Neural cell (in vitro differentiated cells): Measurements from ENCODE around the gene RAB6A. TPM values are rescaled to one million over a fixed set of nuclear protein-coding genes. Genes with fewer than 3 reads are reported as not detected.

Experiments
- H2AFZ ChIP-seq: fragments of 200-600, 300-800 bp; sonication (generic), shearing (Covaris generic); 2 replicates; pipeline ENCODE4 v1.6.0; 2014; ENCODE audit warnings: low read depth, mild to moderate bottlenecking, antibody characterized with exemption, low read length, moderate library complexity
- H3F3A ChIP-seq: fragments of 200-600 bp; shearing (Covaris generic); 2 replicates; pipeline ENCODE4 v1.6.1; 2016; ENCODE audit warnings: mild to moderate bottlenecking, moderate library complexity, mixed read lengths, antibody characterized with exemption, low read length; ENCODE audit not compliant: insufficient read depth, poor library complexity, severe bottlenecking
- H3K27ac ChIP-seq: fragments of 200-600, 300-800 bp; sonication (generic), shearing (Covaris generic); 2 replicates; pipeline ENCODE4 v1.5.1; 2014; ENCODE audit warnings: mild to moderate bottlenecking, low read length, moderate library complexity
- H3K27me3 ChIP-seq: fragments of 300-800, 200-600 bp; sonication (generic), shearing (Covaris generic); 2 replicates; pipeline ENCODE4 v1.6.0; 2014; ENCODE audit warnings: mild to moderate bottlenecking, low read depth, low read length, moderate library complexity; ENCODE audit not compliant: insufficient read depth
- H3K36me3 ChIP-seq: fragments of 300-800, 200-600 bp; sonication (generic), shearing (Covaris generic); 2 replicates; pipeline ENCODE4 v1.5.1; 2014; ENCODE audit warnings: mild to moderate bottlenecking, antibody characterized with exemption, low read length, moderate library complexity; ENCODE audit not compliant: insufficient read depth
- H3K4me2 ChIP-seq: fragments of 300-800, 200-600 bp; sonication (generic), shearing (Covaris generic); 2 replicates; pipeline ENCODE4 v1.6.0; 2014; ENCODE audit warnings: mild to moderate bottlenecking, low read length
- H3K4me3 ChIP-seq: fragments of 300-800, 200-600 bp; sonication (generic), shearing (Covaris generic); 2 replicates; pipeline ENCODE4 v1.5.1; 2014; ENCODE audit warnings: mild to moderate bottlenecking, low read length, moderate library complexity
- H3K79me2 ChIP-seq: fragments of 200-600 bp; shearing (Covaris generic); replicated peaks from 2 replicates; pipeline ENCODE4 v1.6.0; 2014; ENCODE audit warnings: mild to moderate bottlenecking, low read length, moderate library complexity; ENCODE audit not compliant: insufficient read depth
- H3K9ac ChIP-seq: fragments of 300-800, 200-600 bp; sonication (generic), shearing (Covaris generic); 2 replicates; pipeline ENCODE4 v1.6.1; 2016; ENCODE audit warnings: mild to moderate bottlenecking, low read length, mixed read lengths
- H3K9me2 ChIP-seq: fragments of 200-600 bp; shearing (Covaris generic); 2 replicates; pipeline ENCODE4 v1.6.1; 2016; ENCODE audit warnings: mild to moderate bottlenecking, low read length, mixed read lengths; ENCODE audit not compliant: insufficient read depth
- H3K9me3 ChIP-seq: fragments of 200-600, 300-800 bp; sonication (generic), shearing (Covaris generic); 2 replicates; pipeline ENCODE4 v1.6.1; 2016; ENCODE audit warnings: mild to moderate bottlenecking, mixed run types, low read length, moderate library complexity, mixed read lengths
- H4K20me1 ChIP-seq: fragments of 200-600 bp; shearing (Covaris generic); 2 replicates; pipeline ENCODE4 v1.6.1; 2016; ENCODE audit warnings: mild to moderate bottlenecking, mixed run types; ENCODE audit not compliant: insufficient read depth
- CTCF ChIP-seq: fragments of 450-650 bp; IDR thresholded peaks from 2 replicates; pipeline ENCODE4 v1.5.1; 2014; ENCODE audit warnings: antibody characterized with exemption, mild to moderate bottlenecking, moderate library complexity; ENCODE audit not compliant: poor library complexity, severe bottlenecking
- EP300 ChIP-seq: fragments of 450-650 bp; conservative IDR thresholded peaks from 2 replicates; pipeline ENCODE4 v1.6.1; 2014; ENCODE audit warnings: antibody characterized with exemption, mild to moderate bottlenecking, moderate library complexity; ENCODE audit not compliant: poor library complexity, severe bottlenecking
- EZH2 ChIP-seq: fragments of 200-600, 300-800 bp; shearing (Covaris generic), sonication (generic); IDR thresholded peaks from 2 replicates; pipeline ENCODE4 v1.6.1; 2014; ENCODE audit warnings: antibody characterized with exemption, low read length, borderline replicate concordance, mild to moderate bottlenecking; ENCODE audit not compliant: insufficient read depth, poor library complexity, severe bottlenecking
- MXI1 ChIP-seq: fragments of 450-650 bp; conservative IDR thresholded peaks from 2 replicates; pipeline ENCODE4 v1.6.1; 2014; ENCODE audit warnings: antibody characterized with exemption, mild to moderate bottlenecking; ENCODE audit not compliant: poor library complexity, severe bottlenecking
- POLR2AphosphoS5 ChIP-seq: IDR thresholded peaks from 2 replicates; pipeline ENCODE4 v1.6.1; 2012
- RAD21 ChIP-seq: fragments of 450-650 bp; conservative IDR thresholded peaks from 2 replicates; pipeline ENCODE4 v1.6.1; 2014; ENCODE audit warnings: antibody characterized with exemption, mild to moderate bottlenecking, moderate library complexity
- SMC3 ChIP-seq: fragments of 450-650 bp; conservative IDR thresholded peaks from 2 replicates; pipeline ENCODE4 v1.6.1; 2014; ENCODE audit warnings: antibody characterized with exemption, mild to moderate bottlenecking, moderate library complexity; ENCODE audit not compliant: poor library complexity
- TAF1 ChIP-seq: IDR thresholded peaks from 2 replicates; pipeline ENCODE4 v1.6.1; 2012; ENCODE audit warnings: low read depth
- polyA plus RNA-seq: library from polyadenylated mRNA; depleted of rRNA; stranded (reverse); fragments of >200 nt; gene quantifications from 2 replicates; pipeline ENCODE4 v1.2.3, GENCODE V29; 2014
- TF ChIP-seq, protein P1 (sequence below): IDR thresholded peaks from 2 replicates; pipeline ENCODE4 v1.6.1; 2012; ENCODE audit warnings: borderline replicate concordance

Gene RAB6A
- polyA plus RNA-seq, 1 donor from 2014 or later: 155 TPM

DNA sequence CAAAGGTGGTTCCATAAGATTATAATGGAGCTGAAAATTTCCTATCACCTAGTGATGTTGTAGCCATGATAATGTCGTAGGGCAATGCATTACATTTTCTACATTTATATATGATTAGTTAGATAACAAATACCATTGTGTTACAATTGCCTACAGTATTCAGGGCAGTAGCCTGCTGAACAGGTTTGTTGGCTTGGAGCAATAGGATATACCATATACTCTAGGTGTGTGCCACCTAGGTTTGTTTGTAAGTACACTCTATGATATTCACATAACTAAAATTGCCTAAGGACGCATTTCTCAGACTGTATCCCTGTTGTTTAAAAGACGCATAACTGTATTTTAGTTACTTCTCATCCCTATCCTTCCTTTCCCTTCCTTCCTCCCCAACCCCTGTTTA lies 100.9 kb downstream of the RAB6A start:
- Histone ChIP-seq H3K9ac (no peak overlapping the region), H4K20me1 (no peaks in the 10 kb centered on the region), H3K4me2 (no peak overlapping the region), H3K27ac (no peak overlapping the region), H3K79me2 (no peaks in the 10 kb centered on the region), H3F3A (no peaks in the 10 kb centered on the region), H3K36me3 (no peaks in the 10 kb centered on the region), H3K9me2 (no peaks in the 10 kb centered on the region), H3K9me3 (no peaks in the 10 kb centered on the region), H3K27me3 (no peaks in the 10 kb centered on the region), H2AFZ (no peak overlapping the region), H3K4me3 (no peak overlapping the region)
- no peak for TF ChIP-seq POLR2AphosphoS5

DNA sequence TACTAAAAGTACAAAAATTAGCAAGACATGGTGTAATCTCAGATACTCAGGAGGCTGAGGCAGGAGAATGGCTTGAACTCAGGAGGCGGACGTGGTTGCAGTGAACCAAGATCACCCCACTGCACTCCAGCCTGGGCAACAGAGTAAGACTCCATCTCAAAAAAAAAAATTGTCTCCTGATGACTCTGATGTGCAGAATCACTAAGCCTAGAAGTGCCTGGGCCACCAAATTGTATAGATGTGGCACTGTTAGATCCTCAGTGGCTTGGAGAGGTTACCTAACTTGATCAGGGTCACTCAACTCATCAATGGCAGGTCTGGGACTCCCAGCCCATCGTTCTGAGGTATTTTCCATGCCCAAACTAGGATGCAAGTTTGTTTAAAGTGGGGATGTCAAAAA lies 103.9 kb downstream of the RAB6A start:
- no peak for TF ChIP-seq RAD21
- TF ChIP-seq, protein P1, sequence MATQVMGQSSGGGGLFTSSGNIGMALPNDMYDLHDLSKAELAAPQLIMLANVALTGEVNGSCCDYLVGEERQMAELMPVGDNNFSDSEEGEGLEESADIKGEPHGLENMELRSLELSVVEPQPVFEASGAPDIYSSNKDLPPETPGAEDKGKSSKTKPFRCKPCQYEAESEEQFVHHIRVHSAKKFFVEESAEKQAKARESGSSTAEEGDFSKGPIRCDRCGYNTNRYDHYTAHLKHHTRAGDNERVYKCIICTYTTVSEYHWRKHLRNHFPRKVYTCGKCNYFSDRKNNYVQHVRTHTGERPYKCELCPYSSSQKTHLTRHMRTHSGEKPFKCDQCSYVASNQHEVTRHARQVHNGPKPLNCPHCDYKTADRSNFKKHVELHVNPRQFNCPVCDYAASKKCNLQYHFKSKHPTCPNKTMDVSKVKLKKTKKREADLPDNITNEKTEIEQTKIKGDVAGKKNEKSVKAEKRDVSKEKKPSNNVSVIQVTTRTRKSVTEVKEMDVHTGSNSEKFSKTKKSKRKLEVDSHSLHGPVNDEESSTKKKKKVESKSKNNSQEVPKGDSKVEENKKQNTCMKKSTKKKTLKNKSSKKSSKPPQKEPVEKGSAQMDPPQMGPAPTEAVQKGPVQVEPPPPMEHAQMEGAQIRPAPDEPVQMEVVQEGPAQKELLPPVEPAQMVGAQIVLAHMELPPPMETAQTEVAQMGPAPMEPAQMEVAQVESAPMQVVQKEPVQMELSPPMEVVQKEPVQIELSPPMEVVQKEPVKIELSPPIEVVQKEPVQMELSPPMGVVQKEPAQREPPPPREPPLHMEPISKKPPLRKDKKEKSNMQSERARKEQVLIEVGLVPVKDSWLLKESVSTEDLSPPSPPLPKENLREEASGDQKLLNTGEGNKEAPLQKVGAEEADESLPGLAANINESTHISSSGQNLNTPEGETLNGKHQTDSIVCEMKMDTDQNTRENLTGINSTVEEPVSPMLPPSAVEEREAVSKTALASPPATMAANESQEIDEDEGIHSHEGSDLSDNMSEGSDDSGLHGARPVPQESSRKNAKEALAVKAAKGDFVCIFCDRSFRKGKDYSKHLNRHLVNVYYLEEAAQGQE: no peak
- TF ChIP-seq CTCF: no peak
- no peak for TF ChIP-seq SMC3
- TF ChIP-seq POLR2AphosphoS5: no peak
- TF ChIP-seq MXI1: no peak
- TF ChIP-seq EZH2: no peak
- no peak for TF ChIP-seq EP300
- TF ChIP-seq TAF1: no peak
- H3K27ac ChIP-seq: no peak overlapping the region
- no peaks in the 10 kb centered on the region for H3K27me3 ChIP-seq

GRCh38 chr11:73655686-73656085 lies 105.2 kb downstream of the RAB6A start:
- no peaks in the 10 kb centered on the region for H3K36me3 ChIP-seq
- no peaks in the 10 kb centered on the region for H3K27me3 ChIP-seq
- no peaks in the 10 kb centered on the region for H3K9me3 ChIP-seq
- TF ChIP-seq EP300: no peak
- no peak for TF ChIP-seq CTCF
- TF ChIP-seq RAD21: no peak
- no peak for TF ChIP-seq SMC3
- no peak for TF ChIP-seq TAF1
- no peak for TF ChIP-seq EZH2
- TF ChIP-seq, protein P1: no peak
- no peak for TF ChIP-seq MXI1
- no peak for TF ChIP-seq POLR2AphosphoS5
- no peak overlapping the region for H3K4me3 ChIP-seq
- H3K9ac ChIP-seq: no peak overlapping the region
- no peaks in the 10 kb centered on the region for H3F3A ChIP-seq
- H3K9me2 ChIP-seq: no peaks in the 10 kb centered on the region
- no peak overlapping the region for H3K4me2 ChIP-seq
- no peaks in the 10 kb centered on the region for H3K79me2 ChIP-seq
- no peaks in the 10 kb centered on the region for H4K20me1 ChIP-seq
- no peak overlapping the region for H3K27ac ChIP-seq
- H2AFZ ChIP-seq: no peak overlapping the region

More for the DNA sequence above, 103.9 kb downstream of the RAB6A start:
- Histone ChIP-seq H3K9me2 (no peaks in the 10 kb centered on the region), H3K36me3 (no peaks in the 10 kb centered on the region), H3K9ac (no peak overlapping the region), H3K9me3 (no peaks in the 10 kb centered on the region), H3K4me2 (no peak overlapping the region), H2AFZ (no peak overlapping the region), H3K79me2 (no peaks in the 10 kb centered on the region), H3F3A (no peaks in the 10 kb centered on the region), H4K20me1 (no peaks in the 10 kb centered on the region), H3K4me3 (no peak overlapping the region)
